ENCODE results near the gene RIF1.

- TF ChIP-seq ZNF391 (tag by site-specific recombination; IDR thresholded peaks at IDR 0.05; ENCODE audit: borderline replicate concordance, low read depth) (no peak), ZNF561 (tag by site-specific recombination; IDR thresholded peaks at IDR 0.05; ENCODE audit: borderline replicate concordance) (no peak)
Observed at GRCh38 chr2:151482171-151482725, 72.5 kb downstream of the RIF1 start.

Measured in HEK293 (cell line).